GM18519 (cell line): Measurements from ENCODE around the gene AK5.

Experiments
- ATAC-seq: cut with Tn5 transposase; IDR thresholded peaks from one replicate; pipeline ENCODE4 v1.9.1; 2021; ENCODE audit warnings: mild to moderate bottlenecking, moderate library complexity; ENCODE audit not compliant: unreplicated experiment, low FRiP score

AK5 gene

GRCh38 chr1:77348549-77348948, 66.7 kb downstream of the AK5 start:
- ATAC-seq = no peak

DNA sequence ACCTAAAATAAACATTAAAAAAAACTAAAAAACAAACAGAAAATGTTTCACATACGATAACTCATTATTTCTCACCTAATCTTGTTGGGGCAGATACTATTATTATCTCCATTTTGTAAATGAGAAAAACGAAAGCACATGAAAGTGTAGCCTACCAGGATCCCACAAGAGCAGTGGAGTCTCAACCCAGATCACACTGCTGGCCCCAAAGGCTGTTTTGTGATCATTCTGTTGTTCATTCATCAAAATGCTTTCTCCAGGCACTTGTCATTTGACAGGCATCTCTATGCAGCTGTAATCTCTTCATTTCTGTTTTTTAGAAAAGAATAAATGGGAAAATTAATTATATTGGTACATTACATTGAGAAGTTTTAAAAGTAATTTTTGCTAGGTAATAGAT, 67.5 kb downstream of the AK5 start:
- no peak for ATAC-seq

- ATAC-seq = no peak
These were observed 68.4 kb downstream of the AK5 start for GRCh38 chr1:77350012-77350770.

- no peak for ATAC-seq
These were observed 72.7 kb downstream of the AK5 start for GRCh38 chr1:77354536-77354935.

DNA sequence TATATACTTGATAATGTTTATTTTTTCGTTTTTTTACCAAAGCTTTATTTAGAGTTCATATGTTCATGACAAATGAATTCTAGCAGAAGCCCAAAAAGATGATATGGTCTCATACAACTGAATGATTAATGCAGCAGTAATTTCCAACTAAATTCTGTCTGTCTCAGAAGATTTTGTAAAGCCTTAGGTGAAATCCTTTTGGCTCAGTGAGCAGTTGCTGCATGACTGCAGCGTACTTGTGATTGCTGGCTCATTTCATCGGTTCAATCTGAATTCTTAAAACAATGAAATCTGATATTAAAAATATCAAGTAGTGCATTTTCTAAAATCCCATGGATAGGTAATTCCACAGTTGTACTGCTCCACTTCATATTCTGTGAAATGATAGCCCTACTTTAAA, 73.2 kb downstream of the AK5 start:
- ATAC-seq = no peak

DNA sequence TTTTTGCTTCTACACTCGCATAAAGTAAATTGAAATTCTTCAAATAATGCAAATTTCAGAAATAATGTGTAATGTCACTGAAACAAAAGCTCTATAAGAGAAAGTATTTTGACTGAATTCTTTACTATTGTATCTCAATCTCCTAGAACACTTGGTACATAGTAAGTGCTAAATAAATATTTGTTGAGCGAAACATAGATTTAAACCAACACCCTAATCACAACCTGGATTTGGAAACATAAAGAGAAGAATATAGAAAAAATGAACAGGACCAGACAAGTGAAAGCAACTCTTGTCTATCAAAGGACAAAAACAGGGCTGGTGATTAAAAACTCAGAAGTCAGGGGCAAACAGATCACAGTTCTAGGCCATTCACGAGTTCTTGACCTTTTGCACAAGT, 74.3 kb downstream of the AK5 start:
- ATAC-seq = no peak

DNA sequence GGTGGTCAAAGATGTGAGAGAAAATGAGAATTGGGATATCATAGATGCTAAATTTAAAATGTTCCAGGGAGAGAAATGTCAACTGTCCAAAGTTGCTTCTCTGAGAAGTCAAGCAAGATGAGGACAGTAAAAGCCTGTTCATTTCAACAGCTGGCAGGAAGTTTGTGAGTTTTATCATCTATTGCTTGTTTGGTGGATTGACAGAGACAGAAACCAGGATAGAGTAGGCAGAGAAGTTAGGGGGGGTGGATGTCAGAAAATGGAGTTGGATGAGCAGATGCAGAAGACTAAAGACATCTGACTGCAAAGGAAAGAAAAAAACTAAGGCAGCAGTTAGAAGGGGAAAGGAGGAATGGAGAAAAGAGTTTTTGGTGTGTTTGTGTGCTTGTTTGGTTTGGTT, 78.4 kb downstream of the AK5 start:
- no peak for ATAC-seq

DNA sequence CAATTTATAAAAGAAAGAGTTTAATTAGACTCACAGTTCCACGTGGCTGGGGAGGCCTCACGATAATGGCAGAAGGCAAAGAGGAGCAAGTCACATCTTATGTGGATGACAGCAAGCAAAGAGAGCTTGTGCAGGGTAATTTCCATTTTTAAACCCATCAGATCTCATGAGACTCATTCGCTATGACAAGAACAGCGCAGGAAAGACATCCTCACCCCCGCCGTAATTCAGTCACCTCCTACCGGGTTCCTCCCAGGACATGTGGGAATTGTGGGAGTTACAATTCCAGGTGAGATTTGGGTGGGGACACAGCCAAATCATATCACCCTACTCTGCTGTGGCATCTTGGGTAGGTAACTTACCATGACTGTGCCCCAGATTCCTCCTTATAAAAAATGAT, 79.8 kb downstream of the AK5 start:
- no peak for ATAC-seq

GRCh38 chr1:77370161-77370560, 88.3 kb downstream of the AK5 start:
- ATAC-seq = no peak

DNA sequence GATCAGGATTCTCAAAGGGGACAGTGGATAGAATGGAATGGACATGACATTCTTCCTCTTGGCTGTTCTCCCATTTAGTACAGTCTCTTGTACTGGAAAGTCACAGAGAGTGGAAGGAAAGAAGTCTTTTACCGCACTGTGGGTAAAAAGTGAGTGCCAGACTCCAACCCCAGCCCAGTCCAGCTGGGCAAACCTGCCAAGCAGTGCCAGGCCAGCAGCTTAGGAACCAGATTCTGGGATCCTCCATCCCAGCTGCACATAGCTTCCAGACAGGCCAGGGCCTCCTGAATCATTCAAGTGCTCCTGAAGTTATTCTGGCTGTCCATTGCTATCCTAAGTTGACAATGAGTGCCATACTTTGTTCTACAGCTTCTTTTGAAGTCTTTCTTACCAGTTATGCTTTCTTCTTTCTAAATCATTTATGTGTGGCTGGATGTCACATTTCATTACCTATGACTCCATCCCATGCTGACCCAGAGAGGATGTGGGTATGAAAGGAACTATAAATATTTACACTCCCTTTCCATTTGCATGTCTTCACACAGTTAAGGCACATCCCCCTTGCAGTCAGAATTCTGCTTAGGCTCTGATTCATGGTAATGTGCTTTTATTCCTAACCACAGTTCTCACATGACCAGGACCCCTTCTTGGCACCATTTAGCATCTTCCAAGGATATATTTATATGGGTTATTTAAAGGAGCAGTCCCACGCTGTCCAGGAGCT, 88.9 kb downstream of the AK5 start:
- no peak for ATAC-seq

GRCh38 chr1:77371396-77371795, 89.6 kb downstream of the AK5 start:
- ATAC-seq = no peak

DNA sequence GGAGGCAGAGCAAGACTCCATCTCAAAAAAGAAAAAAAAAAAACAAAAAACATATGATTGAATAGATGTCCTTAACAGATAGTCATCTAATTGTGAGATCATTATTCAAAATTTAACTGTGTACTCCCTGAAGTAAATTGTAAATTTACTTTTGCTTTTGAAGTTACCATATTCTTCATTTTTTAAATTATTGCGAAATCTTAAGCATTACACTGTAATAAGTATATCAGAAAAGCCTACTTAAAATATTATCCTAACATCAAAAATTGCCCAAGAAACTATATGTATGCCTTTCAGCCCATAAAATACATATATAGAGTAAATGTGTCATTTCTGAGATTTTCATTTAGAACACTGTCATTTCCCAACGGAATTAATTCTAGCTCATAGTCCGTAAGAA, 91.9 kb downstream of the AK5 start:
- ATAC-seq = no peak

DNA sequence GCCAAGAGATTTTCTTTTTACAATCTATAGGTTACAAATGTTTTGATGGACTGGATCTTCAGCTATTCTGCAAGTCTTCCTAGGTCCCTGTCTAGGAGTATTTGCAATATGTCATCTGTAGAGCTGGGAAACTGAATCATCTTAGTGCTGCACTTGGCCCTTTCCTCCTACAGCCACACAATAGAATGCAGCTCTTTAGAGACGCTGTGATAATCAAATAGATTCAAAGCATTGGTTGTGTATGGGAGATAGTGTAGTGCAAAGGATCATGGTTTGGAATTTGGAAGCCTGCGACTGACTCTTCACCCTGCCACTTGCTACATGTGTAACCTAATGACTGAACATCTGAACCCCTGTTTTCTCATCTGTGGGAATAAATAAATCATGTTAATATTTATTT, 93.7 kb downstream of the AK5 start:
- no peak for ATAC-seq

DNA sequence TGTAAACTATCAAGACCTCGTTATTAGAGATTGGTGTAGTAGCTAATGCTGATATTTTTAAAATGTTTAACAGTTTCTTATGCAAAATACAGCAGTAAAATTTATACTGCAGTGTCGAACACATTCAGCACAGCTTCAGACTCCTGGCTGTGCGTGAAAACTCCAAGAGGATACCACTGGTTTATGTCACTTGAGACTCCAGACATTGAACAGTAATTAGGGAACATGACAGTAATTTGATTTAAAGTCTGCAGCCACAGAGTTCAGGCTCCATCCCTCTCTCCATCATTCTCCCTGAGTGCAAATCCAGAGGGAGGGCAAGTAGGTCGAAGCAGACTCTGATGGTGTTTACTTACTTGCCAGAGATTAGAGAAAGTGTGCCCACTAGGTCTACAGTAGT, 94.2 kb downstream of the AK5 start:
- ATAC-seq = no peak

- ATAC-seq = no peak
These were observed 97.1 kb downstream of the AK5 start for GRCh38 chr1:77378723-77379535.

- no peak for ATAC-seq
These were observed 100.5 kb downstream of the AK5 start for GRCh38 chr1:77382366-77382765.

GRCh38 chr1:77383236-77383635, 101.4 kb downstream of the AK5 start:
- no peak for ATAC-seq

DNA sequence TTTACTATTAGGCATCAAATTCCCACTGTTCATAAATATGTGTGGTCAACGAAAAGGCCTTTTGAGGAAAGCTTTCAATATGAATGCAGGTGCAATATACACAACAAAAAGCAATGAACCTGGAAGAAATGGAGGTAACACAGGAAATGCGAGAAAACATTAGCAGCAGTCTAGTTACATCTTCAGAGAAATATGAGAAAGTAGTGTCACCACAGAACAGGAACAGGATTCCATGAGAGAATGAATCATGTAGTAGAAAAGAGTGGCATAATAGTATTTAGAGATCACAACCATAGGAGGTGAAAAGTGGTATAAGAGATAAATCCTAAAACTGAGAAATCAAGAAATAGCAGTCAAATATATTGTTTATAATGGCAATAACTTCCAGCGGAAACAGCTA, 103.7 kb downstream of the AK5 start:
- no peak for ATAC-seq

DNA sequence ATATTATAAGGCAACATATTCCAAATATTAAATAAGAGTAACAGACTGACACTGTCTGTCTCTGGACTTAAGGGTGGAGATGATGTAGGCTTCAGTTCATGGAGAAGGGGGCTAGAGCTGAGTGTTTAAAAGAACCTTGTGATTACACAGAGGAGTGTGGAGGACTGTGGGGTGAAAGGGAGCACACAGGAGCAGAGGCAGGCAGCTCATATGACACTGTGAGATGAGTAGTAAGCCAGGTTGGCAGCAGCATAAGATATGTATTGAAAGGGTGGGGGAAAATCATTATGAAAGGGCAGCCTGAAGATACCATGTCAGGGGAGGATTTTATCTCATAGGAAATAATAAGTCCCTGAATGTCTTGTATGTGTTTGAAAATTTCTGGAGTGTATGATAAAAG, 104.5 kb downstream of the AK5 start:
- ATAC-seq = no peak

- ATAC-seq = no peak
These were observed 105.7 kb downstream of the AK5 start for GRCh38 chr1:77387553-77387952.

DNA sequence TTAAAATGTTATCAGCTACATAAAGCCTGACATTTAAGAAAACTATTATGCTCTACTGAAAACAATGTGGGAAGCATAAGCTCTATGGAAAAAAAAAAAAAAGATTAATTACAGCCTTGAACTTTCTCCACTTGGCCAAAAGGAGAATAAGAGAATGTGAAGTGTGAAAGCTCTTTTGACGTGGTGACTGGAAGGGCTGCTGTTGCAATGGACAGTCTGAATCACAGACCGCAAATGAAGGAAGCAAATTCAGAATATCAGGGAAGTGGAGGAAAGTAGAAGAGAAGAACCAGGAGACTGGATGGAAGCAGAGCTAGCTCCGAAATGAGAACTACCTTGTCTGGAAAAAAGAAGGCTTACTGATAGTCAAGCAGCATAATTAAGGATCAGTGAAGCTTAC, 106.8 kb downstream of the AK5 start:
- no peak for ATAC-seq
